Astrocyte of the spinal cord (primary cell): ENCODE measurements around the gene CHIT1.

Experiments
- DNase-seq: peaks from one replicate; pipeline ENCODE4 v3.0.0; 2011; ENCODE audit warnings: low read depth, low spot score
- H3K4me3 ChIP-seq: 2 replicates; pipeline ENCODE4 v1.5.1; 2011; ENCODE audit warnings: low read depth, mild to moderate bottlenecking, low read length, moderate library complexity
- in situ Hi-C: cut with HindIII; loops from 2 replicates; pipeline ENCODE4 v1.10.0; 2017; ENCODE audit warnings: low sequenced_read_pairs
- TF ChIP-seq, protein P1 (sequence below): IDR thresholded peaks from 2 replicates; pipeline ENCODE4 v1.5.1; 2012; ENCODE audit warnings: low read depth, mild to moderate bottlenecking, low read length, inconsistent platforms

The CHIT1 gene

DNA sequence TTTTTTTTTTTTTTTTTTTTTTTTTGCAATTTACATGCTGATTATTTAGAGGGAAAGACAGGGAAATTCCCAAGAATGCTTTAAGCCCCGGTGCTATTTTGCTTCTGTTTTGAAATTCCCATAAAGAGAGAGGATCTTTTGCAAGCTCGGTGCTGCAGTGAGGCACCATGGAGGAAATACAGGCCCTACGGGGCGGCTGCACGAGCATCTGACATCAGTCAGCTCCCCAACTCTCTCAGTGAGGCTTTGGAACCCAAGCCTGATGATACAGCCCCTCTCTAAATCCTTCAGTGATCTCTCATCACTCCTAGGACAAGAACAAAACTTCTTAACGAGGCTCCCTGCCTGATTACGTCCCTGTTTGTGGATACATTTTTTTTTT lies 42.2 kb downstream of the CHIT1 start:
- H3K4me3 ChIP-seq: no peak overlapping the region
- TF ChIP-seq, protein P1, sequence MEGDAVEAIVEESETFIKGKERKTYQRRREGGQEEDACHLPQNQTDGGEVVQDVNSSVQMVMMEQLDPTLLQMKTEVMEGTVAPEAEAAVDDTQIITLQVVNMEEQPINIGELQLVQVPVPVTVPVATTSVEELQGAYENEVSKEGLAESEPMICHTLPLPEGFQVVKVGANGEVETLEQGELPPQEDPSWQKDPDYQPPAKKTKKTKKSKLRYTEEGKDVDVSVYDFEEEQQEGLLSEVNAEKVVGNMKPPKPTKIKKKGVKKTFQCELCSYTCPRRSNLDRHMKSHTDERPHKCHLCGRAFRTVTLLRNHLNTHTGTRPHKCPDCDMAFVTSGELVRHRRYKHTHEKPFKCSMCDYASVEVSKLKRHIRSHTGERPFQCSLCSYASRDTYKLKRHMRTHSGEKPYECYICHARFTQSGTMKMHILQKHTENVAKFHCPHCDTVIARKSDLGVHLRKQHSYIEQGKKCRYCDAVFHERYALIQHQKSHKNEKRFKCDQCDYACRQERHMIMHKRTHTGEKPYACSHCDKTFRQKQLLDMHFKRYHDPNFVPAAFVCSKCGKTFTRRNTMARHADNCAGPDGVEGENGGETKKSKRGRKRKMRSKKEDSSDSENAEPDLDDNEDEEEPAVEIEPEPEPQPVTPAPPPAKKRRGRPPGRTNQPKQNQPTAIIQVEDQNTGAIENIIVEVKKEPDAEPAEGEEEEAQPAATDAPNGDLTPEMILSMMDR: no peak
- in situ Hi-C loops: no loop called here
- DNase-seq: no peak

DNA sequence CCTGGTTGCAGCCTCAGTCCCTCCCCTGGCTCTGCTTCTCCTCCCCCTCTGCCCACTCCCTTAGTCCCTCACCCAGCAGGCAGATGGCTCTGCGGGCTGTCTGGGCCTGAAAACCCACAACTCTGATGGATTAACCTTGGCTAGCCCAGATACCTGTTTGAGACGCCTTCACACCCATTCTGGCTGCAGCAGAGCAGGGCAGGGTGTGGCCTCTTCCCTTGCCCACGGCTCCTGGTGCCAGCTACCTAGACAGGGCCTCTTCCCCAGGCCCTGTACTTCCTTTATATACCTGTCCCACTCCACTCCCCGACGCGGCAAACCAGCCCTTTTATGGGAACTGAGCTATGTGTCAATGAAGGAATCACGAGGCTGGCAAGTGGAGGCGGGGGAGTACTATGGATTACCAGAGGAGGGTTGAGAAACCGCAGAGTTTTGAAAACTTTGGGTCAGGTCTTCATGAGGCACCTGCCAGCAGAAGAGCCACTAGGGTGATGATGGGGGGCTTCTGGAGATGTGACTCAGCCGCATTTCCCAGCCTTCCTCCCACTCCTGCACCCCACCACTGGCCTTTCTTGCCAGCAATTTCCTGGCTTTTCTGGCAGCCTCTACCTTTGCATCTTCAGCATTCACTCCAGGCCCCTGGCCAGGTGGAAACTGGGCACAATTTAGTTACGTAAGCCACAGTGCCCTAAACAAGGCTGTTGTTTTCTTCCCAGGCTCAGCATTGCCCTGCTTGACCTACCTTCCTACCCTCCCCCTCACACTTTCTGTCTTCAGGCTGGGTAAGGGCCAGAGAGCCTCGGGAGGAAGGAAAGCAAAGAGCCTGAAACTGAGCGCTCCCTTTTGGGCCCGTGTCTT lies 42.8 kb downstream of the CHIT1 start, which contains the start of gene CHI3L1:
Gene CHI3L1 (minus strand): TSS at position 259 of the 858 bp plus-strand sequence. CDS start 81 bp downstream, at position 178.
- in situ Hi-C loops: no loop called here
- TF ChIP-seq, protein P1: no peak
- no peak within 1 kb of the TSS for H3K4me3 ChIP-seq
- DNase-seq: no peak

DNA sequence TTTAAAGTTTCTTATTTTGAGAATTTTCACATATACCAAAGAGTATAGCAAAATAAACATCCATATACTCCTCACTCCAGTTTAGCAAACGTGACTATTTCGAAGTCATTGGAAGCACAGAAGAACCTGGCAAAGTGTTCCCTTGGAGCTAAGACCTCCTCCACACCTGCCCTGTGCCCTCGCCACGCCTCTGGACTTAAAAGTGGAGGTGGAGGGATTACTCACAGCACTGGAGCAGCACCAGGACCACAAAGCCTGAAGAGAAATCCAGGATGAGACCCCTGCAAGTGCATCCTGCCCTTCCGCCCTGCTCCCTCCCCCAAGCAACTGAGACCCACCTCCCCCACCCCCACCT lies 43.4 kb downstream of the CHIT1 start:
- TF ChIP-seq, protein P1: no peak
- in situ Hi-C loops: no loop called here
- no peak overlapping the region for H3K4me3 ChIP-seq
- DNase-seq: no peak

DNA sequence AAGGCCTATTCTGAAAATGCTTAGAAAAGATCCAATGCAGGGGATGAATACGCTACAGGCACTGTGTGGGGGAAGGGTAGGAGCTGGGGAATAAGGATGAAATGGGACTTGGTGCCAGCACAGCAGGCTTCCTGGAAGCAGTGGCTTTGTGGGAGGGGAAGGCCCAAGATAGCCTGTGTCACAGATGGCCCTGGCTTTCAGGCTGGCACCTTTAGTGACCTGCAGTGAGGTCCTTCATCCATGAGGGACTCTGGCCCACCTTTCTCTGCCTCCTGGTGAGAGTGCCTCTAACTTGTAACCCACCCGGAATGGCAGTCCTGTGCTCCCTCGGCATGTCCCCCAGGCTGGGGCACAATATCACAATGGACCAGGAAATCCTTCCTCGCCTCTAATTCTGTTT lies 43.9 kb downstream of the CHIT1 start:
- TF ChIP-seq, protein P1: no peak
- no peak for DNase-seq
- in situ Hi-C loops: no loop called here
- no peak overlapping the region for H3K4me3 ChIP-seq

DNA sequence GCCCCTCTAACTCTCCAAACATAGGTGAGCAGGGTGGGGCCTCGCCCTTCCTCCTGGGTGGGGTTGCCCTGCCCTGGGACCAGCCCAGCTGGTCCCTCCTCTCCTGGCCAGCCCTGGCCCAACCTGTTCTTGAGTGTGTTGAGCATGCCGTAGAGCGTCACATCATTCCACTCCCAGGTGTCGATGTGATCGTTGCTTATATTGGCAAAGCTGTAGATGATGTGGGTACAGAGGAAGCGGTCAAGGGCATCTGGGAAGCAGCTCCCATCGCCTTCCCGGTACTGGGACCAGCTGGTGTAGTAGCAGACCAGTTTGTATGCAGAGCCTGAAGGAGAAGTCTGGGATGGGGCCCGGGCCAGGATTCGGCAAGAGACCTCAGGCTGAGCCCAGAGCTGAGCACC lies 44.4 kb downstream of the CHIT1 start:
- no peak for DNase-seq
- no peak overlapping the region for H3K4me3 ChIP-seq
- TF ChIP-seq, protein P1: no peak
- in situ Hi-C loops: no loop called here

DNA sequence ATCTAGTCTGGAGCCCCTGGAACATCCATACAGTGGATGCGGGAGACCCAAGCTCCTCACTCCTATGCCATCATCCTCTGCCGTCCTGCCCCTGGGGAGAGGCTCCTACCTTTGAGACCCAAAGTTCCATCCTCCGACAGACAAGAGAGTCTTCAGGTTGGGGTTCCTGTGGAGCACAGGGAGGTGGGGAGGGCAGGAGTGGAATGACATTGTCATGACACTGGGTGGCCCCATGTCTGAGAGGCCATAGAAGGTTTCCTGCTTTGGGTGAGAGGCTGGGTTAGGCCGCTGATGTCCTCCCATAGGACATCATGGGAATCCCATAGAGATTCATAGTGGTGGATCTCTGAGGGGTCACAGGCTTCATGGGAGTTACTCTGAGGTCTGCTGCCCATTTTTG lies 45.0 kb downstream of the CHIT1 start:
- TF ChIP-seq, protein P1: no peak
- DNase-seq: no peak
- no peak overlapping the region for H3K4me3 ChIP-seq
- in situ Hi-C loops: no loop called here
